ENCODE data around the gene VTI1A.
"Not testable (repeated sequence)": the region's sequence is repeated elsewhere in the genome, so short reads cannot be mapped to it uniquely, and the experiment has no call there.

Gene VTI1A

DNA sequence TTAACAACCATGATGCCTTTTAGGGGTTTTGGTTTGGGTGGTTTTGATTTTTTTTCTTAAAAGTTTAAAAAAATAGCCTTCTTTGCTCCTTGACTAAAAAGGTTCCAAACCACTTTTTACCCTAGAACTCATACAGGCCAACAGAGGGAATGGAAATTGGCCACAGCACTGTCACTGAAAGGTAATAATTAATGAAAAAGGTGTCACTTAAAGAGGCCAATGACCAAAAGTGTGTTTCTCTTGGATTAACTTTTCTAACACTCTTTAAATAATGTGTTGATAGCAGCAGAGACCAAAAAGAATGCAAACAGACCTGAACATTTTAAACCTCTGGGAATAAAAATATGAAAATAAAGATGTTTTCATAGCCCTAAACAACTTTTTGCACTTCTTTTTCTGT is 282.0 kb downstream of the VTI1A start:
- no peak for DNase-seq
- Histone ChIP-seq H3K79me2 (ENCODE audit: low read length) (no peaks in the 10 kb centered on the region), H3F3A (ENCODE audit: insufficient read depth, low read length) (no peaks in the 10 kb centered on the region), H3K27me3 (replicated peaks; ENCODE audit: insufficient read depth, low read length) (no peaks in the 10 kb centered on the region), H3K27ac (ENCODE audit: low read length) (no peak overlapping the region), H2AFZ (ENCODE audit: low read length) (no peak overlapping the region), H3K9me3 (replicated peaks; ENCODE audit: insufficient read depth, low read length) (no peaks in the 10 kb centered on the region), H3K4me2 (ENCODE audit: low read depth, low read length) (no peak overlapping the region), H3K9me2 (replicated peaks; ENCODE audit: insufficient read depth, low read length) (no peaks in the 10 kb centered on the region), H3K4me3 (ENCODE audit: low read length) (no peak overlapping the region), H3K9ac (ENCODE audit: low read length) (no peak overlapping the region), H4K20me1 (ENCODE audit: insufficient read depth, low read length) (no peaks in the 10 kb centered on the region), H3K36me3 (replicated peaks; ENCODE audit: insufficient read depth, low read length) (no peaks in the 10 kb centered on the region), H3K4me1 (ENCODE audit: low read length) (peaks cover 7% of the 10 kb centered on the region; the same call in 1 of the 2 replicates)
- no peak for TF ChIP-seq EZH2 (optimal IDR thresholded peaks at IDR 0.05; ENCODE audit: low read depth, low read length)
- TF ChIP-seq EZH2phosphoT487 (IDR thresholded peaks at IDR 0.05; ENCODE audit: low read length) = no peak
- TF ChIP-seq, protein P1, sequence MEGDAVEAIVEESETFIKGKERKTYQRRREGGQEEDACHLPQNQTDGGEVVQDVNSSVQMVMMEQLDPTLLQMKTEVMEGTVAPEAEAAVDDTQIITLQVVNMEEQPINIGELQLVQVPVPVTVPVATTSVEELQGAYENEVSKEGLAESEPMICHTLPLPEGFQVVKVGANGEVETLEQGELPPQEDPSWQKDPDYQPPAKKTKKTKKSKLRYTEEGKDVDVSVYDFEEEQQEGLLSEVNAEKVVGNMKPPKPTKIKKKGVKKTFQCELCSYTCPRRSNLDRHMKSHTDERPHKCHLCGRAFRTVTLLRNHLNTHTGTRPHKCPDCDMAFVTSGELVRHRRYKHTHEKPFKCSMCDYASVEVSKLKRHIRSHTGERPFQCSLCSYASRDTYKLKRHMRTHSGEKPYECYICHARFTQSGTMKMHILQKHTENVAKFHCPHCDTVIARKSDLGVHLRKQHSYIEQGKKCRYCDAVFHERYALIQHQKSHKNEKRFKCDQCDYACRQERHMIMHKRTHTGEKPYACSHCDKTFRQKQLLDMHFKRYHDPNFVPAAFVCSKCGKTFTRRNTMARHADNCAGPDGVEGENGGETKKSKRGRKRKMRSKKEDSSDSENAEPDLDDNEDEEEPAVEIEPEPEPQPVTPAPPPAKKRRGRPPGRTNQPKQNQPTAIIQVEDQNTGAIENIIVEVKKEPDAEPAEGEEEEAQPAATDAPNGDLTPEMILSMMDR (IDR thresholded peaks at IDR 0.05; ENCODE audit: low read length) = no peak

DNA sequence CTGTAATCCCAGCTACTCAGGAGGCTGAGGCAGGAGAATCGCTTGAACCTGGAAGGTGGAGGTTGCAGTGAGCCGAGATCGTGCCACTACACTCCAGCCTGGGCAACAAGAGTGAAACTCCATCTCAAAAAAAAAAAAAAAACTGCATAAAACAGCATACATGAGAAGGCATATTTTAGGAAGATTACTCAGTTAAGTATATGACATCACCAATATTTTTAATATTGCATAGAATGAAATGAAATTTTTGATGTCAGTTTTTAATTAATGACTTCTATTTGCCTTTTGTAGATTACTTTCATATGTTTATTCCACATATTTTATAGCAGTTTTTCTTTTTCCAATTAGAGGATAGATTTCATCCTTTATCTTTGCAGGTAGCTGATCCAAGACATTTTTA is 284.4 kb downstream of the VTI1A start:
- not testable (repeated sequence) for H3K9me2 ChIP-seq (replicated peaks; ENCODE audit: insufficient read depth, low read length); H3K4me2 ChIP-seq (ENCODE audit: low read depth, low read length); H3K4me1 ChIP-seq (ENCODE audit: low read length); H3K9me3 ChIP-seq (replicated peaks; ENCODE audit: insufficient read depth, low read length); H2AFZ ChIP-seq (ENCODE audit: low read length); H3K27me3 ChIP-seq (replicated peaks; ENCODE audit: insufficient read depth, low read length); DNase-seq; H4K20me1 ChIP-seq (ENCODE audit: insufficient read depth, low read length); H3K9ac ChIP-seq (ENCODE audit: low read length); H3K79me2 ChIP-seq (ENCODE audit: low read length); H3K36me3 ChIP-seq (replicated peaks; ENCODE audit: insufficient read depth, low read length); H3K4me3 ChIP-seq (ENCODE audit: low read length); H3F3A ChIP-seq (ENCODE audit: insufficient read depth, low read length); H3K27ac ChIP-seq (ENCODE audit: low read length)

DNA sequence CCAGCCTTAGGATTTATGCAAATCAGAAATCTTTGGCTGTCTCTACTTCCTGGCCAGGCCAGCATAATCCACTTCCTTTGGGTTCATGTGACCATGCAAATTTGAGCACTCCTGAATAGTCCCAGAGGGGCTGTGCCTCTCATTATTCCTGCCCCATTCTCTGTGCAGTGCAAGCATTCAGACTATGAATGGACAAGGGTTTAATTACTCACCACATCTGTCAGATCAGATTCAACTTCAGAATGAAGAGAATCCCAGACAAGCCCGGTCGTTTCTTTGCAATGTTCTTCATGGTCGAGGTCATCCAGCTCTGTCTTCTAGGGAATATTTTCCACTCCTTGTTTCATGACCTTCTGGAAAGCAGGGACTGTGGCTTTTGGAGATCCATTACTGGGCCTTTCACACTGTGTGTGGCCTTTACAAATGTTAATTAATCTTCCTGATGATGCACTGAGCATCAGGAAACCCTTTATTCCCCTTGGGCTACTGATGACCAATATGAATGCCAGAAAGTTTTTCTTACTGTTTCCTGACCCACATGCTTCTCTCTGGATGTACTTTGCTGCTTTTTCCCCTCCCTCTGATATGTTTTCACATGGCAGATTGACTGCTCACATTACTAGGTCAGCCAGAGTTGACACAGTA is 285.4 kb downstream of the VTI1A start:
- Histone ChIP-seq H3K27me3 (replicated peaks; ENCODE audit: insufficient read depth, low read length) (no peaks in the 10 kb centered on the region), H3K9me2 (replicated peaks; ENCODE audit: insufficient read depth, low read length) (no peaks in the 10 kb centered on the region), H3K9me3 (replicated peaks; ENCODE audit: insufficient read depth, low read length) (no peaks in the 10 kb centered on the region), H3K79me2 (ENCODE audit: low read length) (no peaks in the 10 kb centered on the region), H3K9ac (ENCODE audit: low read length) (no peak overlapping the region), H3K4me1 (ENCODE audit: low read length) (peaks cover 7% of the 10 kb centered on the region; the same call in 1 of the 2 replicates), H3K27ac (ENCODE audit: low read length) (no peak overlapping the region), H3F3A (ENCODE audit: insufficient read depth, low read length) (no peaks in the 10 kb centered on the region), H3K4me2 (ENCODE audit: low read depth, low read length) (no peak overlapping the region), H2AFZ (ENCODE audit: low read length) (no peak overlapping the region), H4K20me1 (ENCODE audit: insufficient read depth, low read length) (no peaks in the 10 kb centered on the region), H3K36me3 (replicated peaks; ENCODE audit: insufficient read depth, low read length) (no peaks in the 10 kb centered on the region), H3K4me3 (ENCODE audit: low read length) (no peak overlapping the region)
- TF ChIP-seq, protein P1 (IDR thresholded peaks at IDR 0.05; ENCODE audit: low read length) = no peak
- no peak for DNase-seq

DNA sequence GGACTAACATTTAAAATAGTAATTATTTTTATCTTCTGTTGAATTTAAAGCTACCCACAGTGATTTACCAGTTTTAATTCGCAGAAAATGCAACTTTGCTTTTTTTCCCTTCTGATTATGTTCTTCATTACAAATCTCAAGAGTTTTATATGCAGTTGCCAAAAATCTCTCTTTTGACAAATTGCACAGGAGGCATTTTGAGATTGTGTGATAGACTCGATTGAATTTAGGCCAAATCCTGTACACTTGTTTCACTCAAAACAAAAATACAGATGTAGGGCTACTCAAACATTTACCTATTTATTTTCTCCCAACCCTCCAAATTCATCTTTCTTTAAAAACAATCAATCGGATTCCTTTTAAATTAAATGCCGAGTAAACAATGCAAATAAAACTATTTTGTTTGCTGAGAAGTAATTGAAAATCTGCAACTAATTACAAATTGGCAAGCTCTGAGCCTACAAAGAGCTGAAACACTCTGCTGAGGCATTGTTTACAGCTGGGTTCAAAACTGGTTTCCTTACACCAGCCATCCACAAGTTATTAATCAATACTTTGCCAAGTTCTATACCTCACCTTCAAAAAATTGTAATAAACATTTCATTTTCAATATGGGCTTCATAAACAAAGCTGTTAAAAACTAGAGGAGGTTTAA is 288.2 kb downstream of the VTI1A start:
- H3K79me2 ChIP-seq (ENCODE audit: low read length) = no peaks in the 10 kb centered on the region
- H3K36me3 ChIP-seq (replicated peaks; ENCODE audit: insufficient read depth, low read length) = no peaks in the 10 kb centered on the region
- H3K9ac ChIP-seq (ENCODE audit: low read length) = no peak overlapping the region
- H3K4me2 ChIP-seq (ENCODE audit: low read depth, low read length) = no peak overlapping the region
- H3K27ac ChIP-seq (ENCODE audit: low read length) = no peak overlapping the region
- no peaks in the 10 kb centered on the region for H3F3A ChIP-seq (ENCODE audit: insufficient read depth, low read length)
- peaks cover 7% of the 10 kb centered on the region; the same call in 1 of the 2 replicates for H3K4me1 ChIP-seq (ENCODE audit: low read length)
- no peaks in the 10 kb centered on the region for H3K9me3 ChIP-seq (replicated peaks; ENCODE audit: insufficient read depth, low read length)
- TF ChIP-seq, protein P1 (IDR thresholded peaks at IDR 0.05; ENCODE audit: low read length) = no peak
- TF ChIP-seq EZH2 (optimal IDR thresholded peaks at IDR 0.05; ENCODE audit: low read depth, low read length) = no peak
- TF ChIP-seq EZH2phosphoT487 (IDR thresholded peaks at IDR 0.05; ENCODE audit: low read length) = no peak
- DNase-seq = no peak
- no peaks in the 10 kb centered on the region for H3K9me2 ChIP-seq (replicated peaks; ENCODE audit: insufficient read depth, low read length)
- H4K20me1 ChIP-seq (ENCODE audit: insufficient read depth, low read length) = no peaks in the 10 kb centered on the region
- no peak overlapping the region for H2AFZ ChIP-seq (ENCODE audit: low read length)
- no peak overlapping the region for H3K4me3 ChIP-seq (ENCODE audit: low read length)
- no peaks in the 10 kb centered on the region for H3K27me3 ChIP-seq (replicated peaks; ENCODE audit: insufficient read depth, low read length)
